Motor neuron (in vitro differentiated cells): Measurements from ENCODE around the gene SLC2A4. TPM values are rescaled to one million over a fixed set of nuclear protein-coding genes. Genes with fewer than 3 reads are reported as not detected.

ENCODE experiments used
- ATAC-seq, 8 experiments: fragments of 200-7000 bp; cut with Tn5 transposase; replicated peaks in 6 of 8; 2 replicates each; pipeline ENCODE4 v1.8.0; 2021; ENCODE audit warnings: mild to moderate bottlenecking in 8 of 8, moderate library complexity in 8 of 8
- H3K27ac ChIP-seq, 2 donors: fragments of 250-450 bp; sonication (Bioruptor Pico); 2 replicates each; pipeline ENCODE4 v1.9.0; 2021; ENCODE audit warnings: antibody characterized with exemption in 2 of 2, mild to moderate bottlenecking in 2 of 2, moderate library complexity in 1 of 2
- H3K4me1 ChIP-seq, 2 donors: fragments of 250-450 bp; sonication (Bioruptor Pico); replicated peaks in 1 of 2; 2 replicates each; pipeline ENCODE4 v1.6.1; 2021; ENCODE audit warnings: antibody characterized with exemption in 2 of 2, mild to moderate bottlenecking in 2 of 2, moderate library complexity in 1 of 2
- H3K4me3 ChIP-seq, 5 donors: fragments of 250-450 bp; sonication (Bioruptor Pico); 2 replicates each; pipeline ENCODE4 v1.9.0; 2021; ENCODE audit warnings: antibody characterized with exemption in 5 of 5, mild to moderate bottlenecking in 5 of 5, moderate library complexity in 4 of 5
- WGBS, 10 experiments: fragments of 450-650 bp; shearing (Covaris generic); methylation state at CpG; one replicate each; pipeline ENCODE4 v1.0.0; 2022; 5-methylcytosine and 5-hydroxymethylcytosine counted together
- in situ Hi-C, 9 experiments: fragments of 400-800 bp; cut with MboI; loops; one replicate each; pipeline ENCODE4 v1.15.0; 2021; ENCODE audit warnings: low sequenced_read_pairs in 9 of 9, low pct_unique_long_range_greater_than_20kb in 2 of 9; ENCODE audit not compliant: unreplicated experiment in 9 of 9
- total RNA-seq, 8 experiments: library from RNA; unstranded; fragments of 300-600 nt; gene quantifications; 2 replicates each; pipeline versions ENCODE4 v1.2.3 to v1.2.4, GENCODE V29; 2022

SLC2A4 gene
- total RNA-seq, 8 experiments from 2014 or later: 0.20 to 1.4 (median 0.38) TPM

DNA sequence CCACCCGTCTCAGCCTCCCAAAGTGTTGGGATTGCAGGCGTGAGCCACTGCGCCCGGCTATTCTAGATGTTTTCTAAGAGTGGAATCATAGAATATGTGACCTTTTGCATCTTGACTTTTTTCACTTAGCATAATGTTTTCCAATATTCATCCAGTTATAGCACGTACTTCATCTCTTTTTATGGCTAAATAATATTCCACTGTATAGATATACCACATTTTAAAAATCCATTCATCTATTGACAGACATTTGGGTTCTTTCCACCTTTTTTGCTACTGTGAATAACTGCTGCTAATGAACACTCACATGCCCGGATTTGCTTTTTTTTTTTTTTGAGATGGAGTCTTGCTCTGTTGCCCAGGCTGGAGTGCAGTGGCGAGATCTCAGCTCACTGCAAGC lies 22.7 kb downstream of the SLC2A4 start:
- no peak overlapping the region for H3K4me3 ChIP-seq
- H3K4me1 ChIP-seq: peaks cover 6 to 7% of the 10 kb centered on the region in 2 donors
- ATAC-seq: no peak
- in situ Hi-C loops: no loop called here
- H3K27ac ChIP-seq: no peak overlapping the region
- WGBS, 10 experiments: 53 to 100% (median 73%) methylated on average over 1 to 6 of the region's 7 CpGs; no CpG with 5 or more reads in 2 of the 10 experiments

DNA sequence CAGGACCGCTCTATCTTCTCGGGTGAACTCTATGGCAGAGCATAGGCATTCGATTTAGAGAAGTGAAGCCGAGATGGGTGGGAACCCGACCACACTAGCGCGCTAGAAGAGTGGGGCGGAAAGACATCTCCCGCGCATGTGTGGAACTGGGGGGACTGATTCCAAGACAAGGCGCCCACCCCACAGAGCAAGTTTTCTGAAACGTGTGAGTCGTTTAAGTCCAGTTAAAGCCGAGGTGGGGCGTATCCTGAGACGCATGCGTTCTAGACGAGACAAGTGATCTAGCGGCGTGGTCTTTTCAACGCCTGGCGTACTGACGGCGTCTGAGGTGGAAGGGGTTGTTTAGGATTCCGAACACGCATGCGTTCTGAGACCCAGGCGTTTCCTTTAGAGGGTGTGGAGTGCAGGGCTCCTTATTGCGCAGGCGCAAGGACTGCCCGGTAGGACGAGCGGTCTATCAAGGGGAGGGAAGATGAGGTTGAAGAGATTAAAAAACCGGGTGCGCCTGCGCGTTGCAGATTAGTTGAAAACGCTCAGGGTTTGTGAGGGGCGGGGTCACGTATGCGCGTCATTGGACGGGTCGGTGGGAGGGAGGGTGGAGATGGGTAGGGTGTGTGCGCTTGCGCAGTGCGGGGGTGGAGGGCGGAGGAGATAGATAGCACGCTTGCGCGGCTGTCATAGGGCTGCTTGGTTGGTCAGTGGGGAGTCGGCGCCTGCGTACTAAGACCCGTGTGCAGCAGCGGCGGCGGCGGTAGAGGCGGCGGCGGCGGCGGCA lies 25.6 kb downstream of the SLC2A4 start, which contains the start of gene EIF5A:
Gene EIF5A (plus strand): TSS at position 718 of the 775 bp plus-strand sequence. CDS start 2,008 bp downstream, outside the sequence.
- Histone ChIP-seq H3K4me3 (peak within 1 kb of the TSS; percentile 75 to 90 (median 83)), H3K27ac (peak within 1 kb of the TSS; percentile 96 to 97), H3K4me1 (peaks cover 9 to 12% of the 10 kb centered on the region in 2 donors)
- ATAC-seq: peak; percentile 66 to 88 (median 84)
- in situ Hi-C loops: no loop called here
- WGBS, 10 experiments: 0 to 2% (median 0%) methylated on average over 2 to 21 of the region's 64 CpGs; no CpG with 5 or more reads in 2 of the 10 experiments

GRCh38 chr17:7307686-7308624 lies 26.4 kb downstream of the SLC2A4 start:
- peak; percentile 6 to 15 (median 11) for ATAC-seq
- in situ Hi-C loops: no loop called here
- peak overlapping the region; percentile 96 to 97 for H3K27ac ChIP-seq
- 0% methylated on average over 1 to 3 of the region's 104 CpGs; no CpG with 5 or more reads in 7 of the 10 experiments for WGBS, 10 experiments
- peaks cover 9 to 12% of the 10 kb centered on the region in 2 donors for H3K4me1 ChIP-seq
- peak overlapping the region; percentile 75 to 90 (median 83) for H3K4me3 ChIP-seq

DNA sequence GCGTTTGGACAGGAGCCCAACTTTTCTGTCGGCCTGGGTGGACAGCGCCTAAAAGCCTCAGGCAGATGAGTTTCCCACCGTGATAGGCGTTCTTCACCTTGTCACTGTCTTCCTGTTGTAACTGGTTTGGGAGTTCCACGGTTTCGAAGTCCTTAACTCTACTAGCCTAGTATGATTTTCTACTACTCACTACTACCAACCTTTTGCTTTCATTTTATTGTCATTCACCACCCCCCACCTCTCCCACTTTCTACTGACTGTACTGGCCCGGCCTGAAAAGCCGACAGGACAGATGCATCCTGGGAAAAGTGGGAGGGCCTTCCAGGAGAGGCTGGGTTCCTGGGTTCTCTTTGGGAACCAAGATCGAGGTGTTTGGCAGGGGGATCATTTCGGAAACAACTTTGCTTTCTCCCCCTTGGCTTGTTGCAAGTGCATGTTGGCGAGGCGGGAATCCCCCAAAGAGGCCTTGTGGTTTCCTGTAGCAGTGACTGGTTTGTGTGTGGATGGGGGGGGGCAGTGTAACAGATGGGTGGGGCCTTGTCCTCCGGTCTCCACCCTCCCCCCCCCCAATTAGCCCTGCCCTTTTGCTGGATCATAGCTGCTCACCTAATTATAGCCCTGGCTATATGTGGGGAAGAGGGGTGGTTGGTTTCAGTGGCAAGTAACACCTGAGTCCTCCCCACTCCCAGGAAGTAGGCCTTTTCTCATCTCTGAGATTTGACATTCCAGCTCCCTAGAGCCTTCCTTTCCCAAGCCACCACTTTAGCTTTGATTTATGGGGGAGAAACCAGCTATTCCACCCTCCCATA lies 27.3 kb downstream of the SLC2A4 start:
- H3K4me3 ChIP-seq: peak overlapping the region; percentile 75 to 90 (median 83)
- H3K4me1 ChIP-seq: peaks cover 11 to 14% of the 10 kb centered on the region in 2 donors
- WGBS, 10 experiments: 0 to 4% (median 0%) methylated on average over 1 to 4 of the region's 14 CpGs; no CpG with 5 or more reads in 3 of the 10 experiments
- in situ Hi-C loops: no loop called here
- peak in 3 of 8 experiments; percentile 12 to 19 (median 12) for ATAC-seq
- peak overlapping the region; percentile 96 to 97 for H3K27ac ChIP-seq

DNA sequence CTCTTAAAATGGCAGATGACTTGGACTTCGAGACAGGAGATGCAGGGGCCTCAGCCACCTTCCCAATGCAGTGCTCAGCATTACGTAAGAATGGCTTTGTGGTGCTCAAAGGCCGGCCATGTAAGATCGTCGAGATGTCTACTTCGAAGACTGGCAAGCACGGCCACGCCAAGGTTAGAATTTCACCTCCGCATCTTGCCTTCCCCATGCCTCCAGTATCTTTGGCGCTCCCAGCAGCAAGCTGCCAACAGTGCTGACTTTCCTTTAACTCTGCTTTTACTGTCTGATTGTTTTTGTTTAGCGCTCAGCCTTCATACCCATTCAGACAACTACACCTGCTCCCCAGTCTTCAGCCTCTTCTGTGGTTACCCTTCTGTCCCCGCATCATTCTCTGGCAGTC lies 28.1 kb downstream of the SLC2A4 start:
- 80 to 100% (median 95%) methylated on average over 1 to 9 of the region's 12 CpGs; no CpG with 5 or more reads in 1 of the 10 experiments for WGBS, 10 experiments
- Histone ChIP-seq H3K27ac (no peak overlapping the region), H3K4me1 (peaks cover 17 to 22% of the 10 kb centered on the region in 2 donors), H3K4me3 (peak overlapping the region in 1 of 5 donors; percentile 83)
- in situ Hi-C loops: no loop called here
- no peak for ATAC-seq

DNA sequence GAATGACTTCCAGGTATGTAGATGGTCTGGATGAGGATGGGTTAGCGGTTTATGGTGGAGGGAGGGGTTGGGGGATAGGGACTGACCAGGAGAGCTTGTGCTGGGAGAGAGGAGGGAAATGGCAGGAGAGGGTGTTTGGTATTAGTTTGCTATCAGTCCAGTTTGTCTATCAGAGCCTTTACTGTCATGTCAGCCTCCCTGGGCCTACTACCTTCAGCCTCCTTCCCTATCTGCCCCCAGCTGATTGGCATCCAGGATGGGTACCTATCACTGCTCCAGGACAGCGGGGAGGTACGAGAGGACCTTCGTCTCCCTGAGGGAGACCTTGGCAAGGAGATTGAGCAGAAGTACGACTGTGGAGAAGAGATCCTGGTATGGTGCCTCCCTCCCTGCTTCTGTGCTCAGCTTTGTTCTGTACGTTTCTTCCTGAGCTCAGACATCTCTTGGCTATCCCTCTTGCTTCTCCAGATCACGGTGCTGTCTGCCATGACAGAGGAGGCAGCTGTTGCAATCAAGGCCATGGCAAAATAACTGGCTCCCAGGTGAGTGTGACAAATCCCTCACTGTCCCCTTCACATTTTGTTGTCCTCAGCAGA lies 29.7 kb downstream of the SLC2A4 start:
- in situ Hi-C loops: no loop called here
- WGBS, 10 experiments: 60 to 100% (median 86%) methylated on average over 1 to 5 of the region's 7 CpGs; no CpG with 5 or more reads in 4 of the 10 experiments
- peaks cover 22 to 24% of the 10 kb centered on the region in 2 donors for H3K4me1 ChIP-seq
- H3K27ac ChIP-seq: no peak overlapping the region
- no peak for ATAC-seq
- H3K4me3 ChIP-seq: no peak overlapping the region

DNA sequence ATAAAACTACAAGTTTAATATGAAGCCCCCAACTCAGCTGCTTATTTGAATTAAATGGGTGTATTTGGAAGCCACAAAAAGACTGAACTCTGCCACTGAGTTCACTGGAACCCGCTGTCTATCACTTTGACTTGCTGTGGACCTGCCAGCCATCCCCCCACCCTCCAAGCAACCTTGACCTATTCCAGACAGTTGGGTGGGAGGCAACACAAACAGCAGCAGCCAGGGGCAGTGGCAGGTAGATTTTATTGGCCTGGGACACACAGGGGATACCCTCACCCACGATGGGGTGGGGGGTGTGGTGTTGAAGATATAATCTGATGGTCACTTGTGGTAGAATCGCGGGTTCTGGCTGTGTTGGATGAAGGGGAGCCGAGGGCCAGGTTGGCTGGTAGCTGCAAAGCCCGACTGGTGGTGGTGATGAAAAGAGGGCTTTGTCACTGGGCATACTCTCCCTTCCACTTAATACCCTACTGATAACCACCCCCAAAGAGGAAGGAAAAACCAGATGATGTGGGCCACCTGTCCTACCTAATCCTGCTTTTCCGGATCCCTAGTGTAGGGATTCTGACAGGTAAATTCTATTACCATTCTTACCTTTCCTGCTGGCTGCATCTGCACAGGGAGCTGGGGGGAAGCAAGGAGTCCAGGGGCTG lies 31.0 kb downstream of the SLC2A4 start:
- in situ Hi-C loops: no loop called here
- ATAC-seq: no peak
- Histone ChIP-seq H3K4me1 (peaks cover 22% of the 10 kb centered on the region in 2 donors), H3K27ac (no peak overlapping the region), H3K4me3 (no peak overlapping the region)
- 67 to 100% (median 93%) methylated on average over 1 to 3 of the region's 7 CpGs; no CpG with 5 or more reads in 3 of the 10 experiments for WGBS, 10 experiments

DNA sequence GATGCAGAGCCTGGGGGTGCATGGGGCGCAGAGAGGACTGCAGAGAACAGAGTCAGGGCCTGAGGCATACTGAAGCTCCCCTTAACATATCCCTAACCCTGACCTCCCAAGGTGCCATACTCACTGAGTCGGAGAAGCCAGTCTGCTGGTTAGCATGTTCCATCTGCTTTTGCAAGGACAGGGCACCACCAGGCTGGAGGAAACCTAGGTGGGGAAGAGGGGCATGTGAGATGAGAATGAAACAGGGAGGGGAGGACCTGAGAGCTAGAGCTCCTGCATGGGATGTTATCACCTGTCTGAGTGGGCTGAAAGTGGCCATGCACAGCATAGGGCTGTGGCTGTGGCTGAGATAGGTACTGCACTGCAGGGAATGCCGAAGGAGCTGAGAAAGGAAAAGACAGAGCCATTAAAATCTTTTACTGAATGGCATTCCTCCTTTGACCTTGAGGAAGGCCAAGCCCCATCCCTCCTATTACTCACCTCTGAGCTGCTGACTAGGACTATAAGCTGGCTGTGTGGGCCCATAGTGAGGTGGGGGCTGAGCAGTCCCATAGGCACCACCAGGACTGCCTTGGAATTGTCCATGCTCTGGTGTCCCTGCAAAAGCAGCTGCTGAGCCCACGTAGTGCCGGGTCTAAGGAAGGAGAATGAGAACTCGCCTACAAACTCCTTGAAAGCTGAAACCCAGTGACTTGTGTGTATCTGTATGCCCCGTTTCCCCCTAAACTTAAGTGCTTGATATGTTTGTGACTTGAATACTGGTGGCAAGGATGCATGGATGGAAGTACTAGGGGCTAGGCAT lies 31.8 kb downstream of the SLC2A4 start:
- H3K4me1 ChIP-seq: peaks cover 22% of the 10 kb centered on the region in 2 donors
- in situ Hi-C loops: no loop called here
- WGBS, 10 experiments: 60 to 100% (median 90%) methylated on average over 1 to 3 of the region's 7 CpGs; no CpG with 5 or more reads in 5 of the 10 experiments
- H3K27ac ChIP-seq: no peak overlapping the region
- ATAC-seq: peak in 2 of 8 experiments; percentile 0 to 2
- peak overlapping the region in 1 of 5 donors; percentile 89 for H3K4me3 ChIP-seq

DNA sequence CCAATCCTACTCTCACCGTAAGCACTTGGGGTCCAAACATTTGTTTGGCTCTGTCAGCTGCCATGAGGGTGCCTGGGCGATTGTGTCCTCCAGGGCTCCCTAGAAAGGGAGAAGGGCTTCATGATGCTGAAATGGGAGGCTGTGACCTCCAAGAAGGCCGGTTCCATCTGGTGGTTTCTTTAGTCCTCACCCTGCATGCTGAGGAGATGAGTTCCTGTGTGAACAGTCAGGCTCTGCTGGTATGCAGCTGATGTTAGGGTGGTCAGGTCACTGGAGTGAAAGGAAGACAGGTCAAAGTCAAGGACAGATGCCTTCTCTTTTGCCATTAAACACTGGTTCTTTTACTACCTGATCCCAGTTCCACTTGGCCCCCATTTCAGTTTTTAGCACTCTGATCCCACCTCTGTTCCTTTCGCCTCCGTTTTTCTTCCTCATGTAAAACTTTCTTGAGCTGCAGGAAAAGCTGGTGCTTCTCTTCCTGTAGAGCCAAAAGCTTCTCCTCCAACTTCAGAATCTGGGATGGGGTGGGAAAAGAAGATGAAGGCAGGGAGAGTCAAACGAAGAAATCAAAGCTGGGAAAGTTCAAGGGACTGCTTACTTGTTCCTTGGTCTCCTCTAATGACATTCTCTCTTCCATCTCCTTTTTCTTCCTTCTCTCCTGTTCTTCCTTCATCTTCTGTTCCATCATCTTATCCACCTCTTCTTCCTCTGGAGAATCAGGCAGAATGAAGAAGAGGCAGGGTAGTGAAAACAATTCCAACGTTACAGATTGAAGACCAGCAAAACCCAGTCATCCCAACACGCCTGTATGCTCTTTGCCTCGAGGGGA lies 32.6 kb downstream of the SLC2A4 start:
- Histone ChIP-seq H3K4me3 (peak overlapping the region; percentile 71 to 97 (median 89)), H3K27ac (peak overlapping the region; percentile 91 to 96), H3K4me1 (peaks cover 17 to 20% of the 10 kb centered on the region in 2 donors)
- no peak for ATAC-seq
- WGBS, 10 experiments: 0 to 100% (median 41%) methylated on average over 2 to 8 of the region's 9 CpGs
- in situ Hi-C loops: no loop called here
